HG03196 (cell line): ENCODE results near the gene MARK3.
"Not testable (repeated sequence)": the region's sequence is repeated elsewhere in the genome, so short reads cannot be mapped to it uniquely, and the experiment has no call there.

Experiments
- ATAC-seq: cut with Tn5 transposase; IDR thresholded peaks from one replicate; pipeline ENCODE4 v1.9.1; 2021; ENCODE audit not compliant: unreplicated experiment

Gene MARK3

DNA sequence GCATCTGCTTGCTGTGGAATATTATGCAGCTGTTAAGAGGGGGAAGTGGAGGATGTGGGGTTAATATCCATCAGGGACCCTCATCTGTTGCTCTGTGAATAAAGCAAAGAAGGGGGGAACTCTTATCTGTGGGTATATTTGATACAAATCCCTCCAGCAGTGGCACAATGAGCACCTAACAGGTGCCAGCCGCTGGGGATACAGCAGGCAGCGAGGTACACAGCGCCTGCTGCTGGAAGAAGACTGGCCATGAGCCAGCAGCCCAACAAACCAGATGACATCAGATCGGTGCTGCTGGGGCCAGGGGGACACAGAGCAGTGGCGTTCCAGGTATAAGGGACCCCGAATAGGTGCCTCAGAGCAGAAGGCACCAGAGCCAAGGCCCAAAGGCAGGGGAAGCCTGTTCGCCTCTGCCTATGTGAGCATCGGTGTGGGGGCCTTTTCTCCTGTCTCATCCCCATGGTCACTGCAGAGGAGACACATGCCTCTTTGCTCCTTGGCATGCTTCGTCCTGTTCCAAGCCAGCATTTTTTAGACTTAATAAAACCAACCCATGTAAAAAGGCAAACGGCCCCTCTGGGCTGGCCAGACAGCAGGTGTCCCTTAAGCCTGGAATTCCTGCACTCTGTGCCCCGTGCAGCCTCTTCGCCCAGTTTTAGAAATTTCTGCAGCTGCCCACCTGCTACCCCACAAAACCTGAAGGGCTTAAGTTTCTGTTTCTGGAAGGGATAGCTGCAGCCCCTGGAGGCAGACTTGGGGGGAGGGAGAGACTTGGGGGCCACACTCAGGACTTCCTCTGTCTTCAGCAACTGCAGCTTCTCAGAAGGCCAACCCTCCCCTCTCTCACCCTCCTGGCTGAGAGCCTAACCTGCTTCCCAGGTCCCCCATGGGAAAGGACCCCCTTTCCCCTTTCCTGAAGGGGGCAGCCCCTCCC, 139.1 kb downstream of the MARK3 start:
- no peak for ATAC-seq

DNA sequence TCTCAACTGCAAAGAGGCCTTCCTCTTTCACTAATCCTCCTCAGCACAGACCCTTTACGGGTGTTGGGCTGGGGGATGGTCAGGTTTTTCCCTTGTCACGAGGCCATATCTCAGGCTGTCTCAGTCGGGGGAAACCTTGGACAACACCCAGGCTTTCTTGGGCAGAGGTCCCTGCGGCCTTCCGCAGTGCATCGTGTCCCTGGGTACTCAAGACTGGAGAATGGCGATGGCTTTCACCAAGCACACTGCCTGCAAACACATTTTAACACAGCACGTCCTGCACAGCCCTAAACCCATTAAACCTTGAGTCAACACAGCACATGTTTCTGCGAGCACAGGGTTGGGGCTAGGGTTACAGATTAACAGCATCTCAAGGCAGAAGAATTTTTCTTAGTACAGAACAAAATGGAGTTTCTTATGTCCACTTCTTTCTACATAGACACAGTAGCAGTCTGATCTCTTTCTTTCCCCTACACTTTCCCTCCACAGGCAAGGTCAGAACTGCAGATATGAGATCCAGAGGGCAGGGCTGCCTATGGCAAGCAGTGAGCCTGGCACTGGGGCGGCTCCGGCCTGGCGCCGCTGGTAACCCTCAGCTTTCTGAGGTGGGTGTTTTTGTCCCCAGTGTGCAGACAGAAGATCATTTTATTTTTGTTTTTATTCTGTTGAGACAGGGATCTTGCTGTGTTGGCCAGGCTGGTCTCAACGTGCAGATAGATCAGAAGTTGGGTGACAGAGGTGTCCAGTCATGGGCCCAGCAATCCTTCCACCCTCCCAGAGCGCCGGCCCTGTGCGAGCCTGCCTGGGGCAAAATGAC, 140.4 kb downstream of the MARK3 start:
- ATAC-seq: not testable (repeated sequence)

- no peak for ATAC-seq
These were observed 141.2 kb downstream of the MARK3 start for GRCh38 chr14:103526247-103526913.

DNA sequence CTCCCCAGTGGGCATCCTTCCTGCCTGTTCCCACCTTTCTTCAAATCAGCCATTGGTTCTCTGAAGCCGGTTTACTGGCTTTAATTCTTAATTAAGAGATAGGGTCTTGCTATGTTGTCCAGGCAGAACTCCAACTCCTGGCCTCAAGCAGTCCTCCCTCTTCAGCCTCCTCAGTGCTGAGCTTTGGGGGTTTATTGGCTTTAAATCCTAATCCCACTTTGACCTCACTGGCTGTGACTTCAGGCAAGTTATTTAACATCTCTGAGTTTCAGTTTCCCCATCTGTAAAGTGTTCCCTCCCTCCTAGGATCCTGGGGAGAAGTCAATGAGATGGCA, 141.7 kb downstream of the MARK3 start:
- no peak for ATAC-seq

- ATAC-seq: peak; percentile 44
These were observed 142.4 kb downstream of the MARK3 start for GRCh38 chr14:103527408-103528145.

DNA sequence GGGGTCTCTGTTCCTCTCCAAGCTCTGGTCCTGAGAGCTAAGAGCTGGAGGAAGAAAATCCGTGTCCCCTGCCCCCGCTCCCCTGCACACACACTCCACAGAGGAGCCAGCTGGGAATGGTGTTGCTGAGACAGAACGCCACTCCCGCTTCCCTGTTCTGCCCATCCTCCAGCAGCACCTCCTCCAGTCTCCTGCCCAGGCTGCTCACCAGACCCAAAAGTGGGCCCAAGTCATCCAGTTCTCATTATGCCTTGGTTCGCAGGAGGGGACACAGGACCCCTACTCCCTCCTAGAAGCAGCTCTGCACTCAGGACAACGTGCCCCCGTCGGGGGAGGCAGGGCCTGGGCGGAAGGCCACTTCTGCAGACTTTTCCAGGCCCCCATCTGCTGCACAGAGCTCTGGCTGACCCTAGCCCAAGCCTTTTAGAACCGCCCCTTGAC, 143.0 kb downstream of the MARK3 start:
- ATAC-seq: no peak

GRCh38 chr14:103528587-103529382, 143.6 kb downstream of the MARK3 start, which contains the start of gene TRMT61A:
Gene TRMT61A (plus strand): TSS chr14:103529196. CDS start chr14:103529979, 783 bp downstream.
- ATAC-seq: peak; percentile 34

GRCh38 chr14:103529383-103530365, 144.5 kb downstream of the MARK3 start:
- ATAC-seq: no peak

GRCh38 chr14:103530390-103530789, 145.2 kb downstream of the MARK3 start:
- ATAC-seq: no peak

GRCh38 chr14:103530831-103531230, 145.6 kb downstream of the MARK3 start:
- no peak for ATAC-seq

DNA sequence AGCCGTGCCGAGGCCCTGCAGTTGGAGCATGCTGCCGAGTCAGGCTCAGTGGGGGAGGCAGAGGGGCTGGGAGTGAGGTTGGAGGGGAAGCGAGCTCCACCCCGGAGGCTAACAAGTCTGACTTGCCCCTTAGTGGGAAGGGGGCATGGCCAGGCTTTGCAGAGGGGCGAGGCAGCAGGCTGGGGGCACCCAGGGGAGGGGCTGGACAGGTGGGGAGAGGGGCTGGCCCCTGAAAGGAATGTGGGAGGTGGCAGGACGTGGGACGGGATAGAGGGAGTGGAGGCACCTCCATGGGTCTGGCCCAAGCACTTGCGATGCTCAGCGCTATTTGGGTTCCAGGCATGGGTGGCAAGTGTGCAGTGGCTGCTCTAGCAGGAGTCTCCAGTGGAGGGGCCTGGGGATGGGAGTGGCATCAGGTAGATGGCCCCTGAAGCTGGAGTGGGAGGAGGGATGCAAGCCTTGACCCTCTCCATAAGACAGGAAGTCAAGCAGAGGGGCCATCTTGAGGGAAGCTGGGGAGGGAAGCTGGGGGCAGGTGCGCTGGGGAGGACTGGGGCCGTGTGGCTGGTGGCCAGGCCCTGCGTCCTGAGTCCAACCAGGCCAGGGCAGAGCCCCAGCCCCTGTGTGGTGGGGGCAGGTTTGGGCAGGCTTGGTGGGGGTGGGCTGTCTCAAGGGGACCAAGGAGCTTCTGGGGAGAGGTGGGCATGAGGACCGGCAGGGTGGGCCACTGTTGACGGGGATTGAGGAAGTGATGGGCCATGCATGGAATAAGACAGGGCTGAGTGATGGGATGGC, 146.4 kb downstream of the MARK3 start:
- no peak for ATAC-seq

DNA sequence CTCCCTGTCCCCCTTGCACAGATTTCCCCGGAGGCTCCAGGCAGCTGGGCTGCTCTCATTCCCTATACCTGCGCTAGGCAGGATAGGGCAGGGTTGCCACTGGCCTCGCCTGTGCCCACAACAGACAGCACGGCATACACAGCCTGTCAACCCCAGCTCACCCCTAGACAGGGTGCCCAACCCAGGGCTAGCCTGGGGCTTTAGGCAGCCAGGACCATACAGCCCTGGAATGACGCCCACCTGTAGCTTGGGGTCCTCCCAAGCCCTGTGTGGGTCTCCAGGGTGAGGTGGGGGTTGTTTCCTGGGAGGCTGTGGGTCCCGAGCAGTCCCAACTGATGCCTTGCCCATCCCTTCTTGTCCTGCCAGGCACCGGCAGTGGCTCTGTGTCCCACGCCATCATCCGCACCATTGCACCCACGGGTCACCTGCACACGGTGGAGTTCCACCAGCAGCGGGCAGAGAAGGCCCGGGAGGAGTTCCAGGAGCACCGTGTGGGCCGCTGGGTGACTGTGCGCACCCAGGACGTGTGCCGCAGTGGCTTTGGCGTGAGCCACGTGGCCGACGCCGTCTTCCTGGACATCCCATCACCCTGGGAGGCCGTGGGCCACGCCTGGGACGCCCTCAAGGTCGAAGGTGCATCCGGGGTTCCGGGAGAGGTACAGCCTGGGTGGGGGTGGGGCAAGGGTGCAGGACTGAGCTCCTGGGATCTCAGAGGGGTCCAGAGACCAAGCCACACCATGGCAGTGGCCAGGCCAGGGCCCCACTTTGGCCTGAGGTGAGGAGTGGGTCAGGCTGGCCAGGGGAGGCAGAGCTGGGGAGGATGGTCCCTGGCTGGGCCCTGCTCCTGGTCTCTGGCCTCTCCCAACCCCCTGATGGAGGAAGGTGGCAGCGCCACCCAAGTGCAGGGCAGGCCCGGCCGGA, 147.3 kb downstream of the MARK3 start:
- no peak for ATAC-seq

DNA sequence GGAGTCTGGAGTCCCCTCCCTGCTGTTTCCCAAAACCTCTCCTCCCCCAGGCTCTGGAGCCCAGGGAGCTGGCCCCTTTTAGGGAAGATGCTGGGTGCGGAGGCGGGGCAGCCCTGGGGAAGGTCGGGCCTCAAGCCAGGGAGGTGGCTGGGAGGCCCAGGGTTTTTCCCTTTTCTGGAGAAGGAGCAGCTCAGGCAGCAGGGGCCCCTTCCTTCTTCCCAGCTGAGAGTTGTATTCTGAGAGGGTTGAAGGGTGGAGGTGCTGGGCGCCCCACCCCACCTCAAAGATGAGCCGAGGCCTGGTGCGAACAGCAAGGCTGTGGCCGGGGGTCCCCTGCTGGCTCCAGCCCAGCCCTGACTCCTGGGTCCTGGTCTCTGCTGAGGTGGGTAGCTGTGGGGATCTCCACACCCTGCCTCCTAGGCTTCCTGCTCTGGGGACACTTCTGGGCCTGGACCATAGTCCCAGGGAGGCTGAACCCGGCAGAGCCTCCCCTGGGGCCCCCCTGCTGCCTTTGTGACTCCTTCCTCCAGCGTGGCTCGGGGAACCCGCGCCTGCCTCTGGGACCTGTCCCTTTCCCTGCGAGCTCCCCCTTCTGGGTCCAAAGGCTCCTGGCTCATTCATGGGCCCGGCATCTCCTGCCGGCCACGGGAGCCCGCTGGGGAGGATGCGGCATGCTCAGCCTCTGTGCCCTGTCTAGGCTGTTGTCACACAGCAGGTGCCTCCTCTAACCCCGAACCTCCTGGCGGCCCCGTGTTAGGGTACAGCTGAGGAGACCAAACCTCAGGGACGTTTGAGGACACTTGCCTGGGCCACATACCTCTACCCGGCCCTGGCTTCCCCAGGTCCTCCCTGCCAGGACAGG, 148.2 kb downstream of the MARK3 start:
- no peak for ATAC-seq

DNA sequence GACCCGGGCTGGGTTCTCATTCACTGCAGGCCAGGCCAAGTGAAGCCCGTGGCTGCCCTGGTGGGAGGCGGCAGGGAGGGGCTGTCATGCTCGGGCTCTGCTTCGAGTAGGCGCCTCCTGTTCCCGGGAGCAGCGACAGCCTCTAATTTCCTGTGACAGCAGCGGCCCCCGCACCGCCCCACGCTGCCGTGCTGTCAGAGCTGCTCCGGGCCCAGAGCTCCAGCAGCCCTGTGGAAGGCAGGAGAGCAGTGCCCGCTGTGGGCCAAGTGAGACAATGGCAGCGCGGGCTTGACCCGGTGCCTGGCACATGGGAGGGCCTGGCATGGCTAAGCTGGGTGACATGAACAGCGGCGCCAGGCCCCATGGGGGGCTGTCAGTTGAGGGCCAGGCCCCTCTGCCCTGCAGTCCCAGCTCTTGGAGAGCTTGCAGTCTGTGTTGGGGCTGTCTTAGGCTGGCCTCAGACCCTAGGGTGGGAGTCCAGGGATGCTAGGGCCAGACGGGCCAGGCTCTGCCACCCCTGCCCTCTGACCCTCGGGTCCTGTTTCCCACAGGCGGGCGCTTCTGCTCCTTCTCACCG, 148.9 kb downstream of the MARK3 start:
- no peak for ATAC-seq

DNA sequence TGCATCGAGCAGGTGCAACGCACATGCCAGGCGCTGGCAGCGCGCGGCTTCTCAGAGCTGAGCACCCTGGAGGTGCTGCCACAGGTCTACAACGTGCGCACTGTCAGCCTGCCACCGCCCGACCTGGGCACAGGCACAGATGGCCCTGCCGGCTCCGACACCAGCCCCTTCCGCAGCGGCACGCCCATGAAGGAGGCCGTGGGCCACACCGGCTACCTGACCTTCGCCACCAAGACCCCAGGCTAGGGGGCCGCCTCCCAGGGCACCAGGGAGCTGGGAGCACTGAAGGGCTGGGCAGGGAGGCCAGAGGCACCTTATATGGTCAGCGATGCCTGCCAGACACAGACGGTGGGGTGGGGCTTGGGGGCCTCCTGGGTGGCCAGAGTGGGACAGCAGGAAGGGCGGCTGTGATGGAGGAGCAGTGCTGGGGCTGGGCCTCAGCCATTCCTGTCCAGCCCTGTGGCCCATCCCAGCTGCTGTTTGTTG, 149.4 kb downstream of the MARK3 start:
- ATAC-seq: no peak
